ENCODE data around the gene HOMER3. TPM values are rescaled to one million over a fixed set of nuclear protein-coding genes. Genes with fewer than 3 reads are reported as not detected.

The HOMER3 gene
- total and polyA plus RNA-seq, 2 donors (not counting 3 experiments of a cell fraction or from before 2014, with no cell fraction given) = 139 to 184 TPM

- TF ChIP-seq GATA2 (IDR thresholded peaks at IDR 0.05; ENCODE audit: insufficient read depth, insufficient read length, low read depth, low read length) (no peak), CTCF (IDR thresholded peaks at IDR 0.05; ENCODE audit: extremely low read depth in 1 of 2, insufficient read depth in 1 of 2, low read depth in 1 of 2, low read length in 2 of 2) (no peak), JUN (IDR thresholded peaks at IDR 0.05; ENCODE audit: borderline replicate concordance, insufficient read depth, insufficient read length, low read depth) (no peak), MAX (IDR thresholded peaks at IDR 0.05; ENCODE audit: insufficient read depth, insufficient read length) (no peak), EZH2 (IDR thresholded peaks at IDR 0.05; ENCODE audit: borderline replicate concordance, low read depth, low read length, severe bottlenecking) (no peak), POLR2A (IDR thresholded peaks at IDR 0.05; ENCODE audit: low read depth, low read length) (no peak), POLR2AphosphoS5 (IDR thresholded peaks at IDR 0.05; ENCODE audit: insufficient read depth, low read depth, low read length) (no peak), FOS (IDR thresholded peaks at IDR 0.05; ENCODE audit: borderline replicate concordance, insufficient read depth, low read length) (no peak), MYC (IDR thresholded peaks at IDR 0.05; ENCODE audit: low read depth, low read length) (no peak)
- no peak overlapping the region for H3K4me2 ChIP-seq (ENCODE audit: insufficient read depth, low read length)
- ChIA-PET POLR2A (no interaction called here), CTCF (no interaction called here)
- no peaks in the 10 kb centered on the region for H3K27me3 ChIP-seq (ENCODE audit: control insufficient read depth in 2 of 2, insufficient read depth in 2 of 2, low read length in 2 of 2)
- H2AFZ ChIP-seq (ENCODE audit: low read depth, low read length) = no peak overlapping the region
- FAIRE-seq (no peak), DNase-seq (ENCODE audit: low read depth, low spot score) (no peak)
- no peaks in the 10 kb centered on the region for H4K20me1 ChIP-seq (replicated peaks; ENCODE audit: control insufficient read depth, extremely low read depth, insufficient read depth, low read length)
- H3K4me1 ChIP-seq (ENCODE audit: control insufficient read depth, extremely low read depth, insufficient read depth, low read length) = no peaks in the 10 kb centered on the region
- no peaks in the 10 kb centered on the region for H3K9me1 ChIP-seq (replicated peaks; ENCODE audit: control insufficient read depth, extremely low read depth, insufficient read depth, low read length)
- H3K4me3 ChIP-seq (replicated peaks in 1 of 3; ENCODE audit: insufficient read depth in 1 of 3, low read depth in 1 of 3, low read length in 3 of 3) = no peak overlapping the region
- H3K9ac ChIP-seq (replicated peaks; ENCODE audit: extremely low read depth, insufficient read depth, low read length) = no peak overlapping the region
- BruUV-seq (replicated peaks) = no TSS peak
- intact Hi-C loops (cut with micrococcal nuclease) (no loop called here), dilution Hi-C loops (cut with MboI; ENCODE audit: extremely low pct_ligation_motif_present, low sequenced_read_pairs) (no loop called here)
- H3K27ac ChIP-seq (ENCODE audit: insufficient read depth, low read depth, low read length) = no peak overlapping the region
- H3K79me2 ChIP-seq (ENCODE audit: control insufficient read depth, insufficient read depth, low read length) = no peaks in the 10 kb centered on the region
- no peaks in the 10 kb centered on the region for H3K9me3 ChIP-seq (replicated peaks; ENCODE audit: control insufficient read depth, insufficient read depth, low read length)
- H3K36me3 ChIP-seq (ENCODE audit: control insufficient read depth in 2 of 2, extremely low read depth in 1 of 2, insufficient read depth in 2 of 2, low read length in 2 of 2) = peaks cover 4 to 46% of the 10 kb centered on the region in 2 experiments
These were observed 36.0 kb downstream of the HOMER3 start for GRCh38 chr19:18905058-18905456.

All from endothelial cell of umbilical vein (primary cell).